ENCODE results near the gene GCNT3. TPM values are rescaled to one million over a fixed set of nuclear protein-coding genes. Genes with fewer than 3 reads are reported as not detected.
A peak's percentile ranks its signal among the peaks of the same experiment; 100 is the strongest.

Gene GCNT3, protein sequence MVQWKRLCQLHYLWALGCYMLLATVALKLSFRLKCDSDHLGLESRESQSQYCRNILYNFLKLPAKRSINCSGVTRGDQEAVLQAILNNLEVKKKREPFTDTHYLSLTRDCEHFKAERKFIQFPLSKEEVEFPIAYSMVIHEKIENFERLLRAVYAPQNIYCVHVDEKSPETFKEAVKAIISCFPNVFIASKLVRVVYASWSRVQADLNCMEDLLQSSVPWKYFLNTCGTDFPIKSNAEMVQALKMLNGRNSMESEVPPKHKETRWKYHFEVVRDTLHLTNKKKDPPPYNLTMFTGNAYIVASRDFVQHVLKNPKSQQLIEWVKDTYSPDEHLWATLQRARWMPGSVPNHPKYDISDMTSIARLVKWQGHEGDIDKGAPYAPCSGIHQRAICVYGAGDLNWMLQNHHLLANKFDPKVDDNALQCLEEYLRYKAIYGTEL
- total RNA-seq (2022) (11.6 and 15.4 TPM in 2 replicates), Bru-seq, nascent RNA (percentile 73 among the genes with signal in this experiment), BruChase-seq, experiment 1, labeled RNA remaining after a 6-hour chase (percentile 62 among the genes with signal in this experiment), BruChase-seq, experiment 2, labeled RNA remaining after a 2-hour chase (percentile 72 among the genes with signal in this experiment)
- long read RNA-seq, full-length matches to known transcripts = 23 of 25 reads
- long read RNA-seq, partial matches to known transcripts = 0 of 25 reads
- long read RNA-seq, other reads (novel, unspliced or antisense) = 2 of 25 reads

DNA sequence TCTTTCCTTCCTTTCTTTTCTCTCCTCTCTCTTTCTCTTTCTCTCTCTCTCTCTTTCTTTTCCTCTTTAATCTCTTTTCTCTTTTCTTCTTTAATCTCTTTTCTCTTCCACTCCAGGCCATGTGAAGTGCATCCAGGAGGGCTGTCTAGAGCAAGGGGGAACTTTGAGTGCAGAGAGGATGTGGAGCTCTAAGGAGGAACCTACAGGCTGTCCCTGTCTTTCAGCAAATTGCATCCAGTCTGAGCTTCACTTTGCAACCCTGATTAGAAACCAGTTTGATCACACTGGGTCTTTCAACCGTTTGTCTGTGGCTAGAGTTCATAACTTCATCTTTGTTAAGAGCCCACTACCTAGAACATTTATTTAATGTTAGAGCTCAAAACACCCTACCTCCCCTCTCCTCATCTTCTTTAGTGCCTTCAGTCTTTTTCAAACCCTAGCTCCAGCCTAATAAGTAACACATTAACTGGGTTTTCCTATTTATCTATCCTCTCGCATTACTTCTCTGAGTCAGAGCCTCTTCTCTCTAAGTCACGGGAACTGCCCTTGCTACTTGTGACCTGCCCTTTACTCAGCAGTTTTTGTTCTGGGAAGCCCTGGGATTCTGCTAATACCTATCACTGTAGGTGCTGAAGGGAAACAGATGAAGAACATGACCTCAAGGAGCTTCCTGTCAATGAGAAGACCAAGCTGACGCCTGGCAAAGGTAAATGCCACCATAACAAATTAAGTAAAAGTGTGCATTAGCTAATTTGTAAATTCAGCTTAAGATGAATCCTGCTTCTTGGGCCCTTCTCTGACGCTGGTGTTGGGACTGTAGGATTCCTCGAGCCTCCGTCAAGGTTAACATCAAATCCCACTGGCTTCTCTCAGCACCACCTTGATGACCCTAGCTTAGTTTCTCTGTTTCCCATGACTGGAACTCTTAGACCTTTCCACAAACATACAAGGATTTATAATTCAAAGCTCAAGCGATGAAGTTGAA is at the start of gene GCNT3:
Gene GCNT3 (plus strand): TSS at position 508 of the 985 bp plus-strand sequence. CDS start 6,456 bp downstream, outside the sequence.
- peaks cover 22% of the 10 kb centered on the region for H3K36me3 Mint-ChIP-seq (ENCODE audit: insufficient read depth, unreplicated experiment)
- H3K27ac Mint-ChIP-seq (ENCODE audit: unreplicated experiment) = peak within 1 kb of the TSS; percentile 98
- TF ChIP-seq, protein P1, sequence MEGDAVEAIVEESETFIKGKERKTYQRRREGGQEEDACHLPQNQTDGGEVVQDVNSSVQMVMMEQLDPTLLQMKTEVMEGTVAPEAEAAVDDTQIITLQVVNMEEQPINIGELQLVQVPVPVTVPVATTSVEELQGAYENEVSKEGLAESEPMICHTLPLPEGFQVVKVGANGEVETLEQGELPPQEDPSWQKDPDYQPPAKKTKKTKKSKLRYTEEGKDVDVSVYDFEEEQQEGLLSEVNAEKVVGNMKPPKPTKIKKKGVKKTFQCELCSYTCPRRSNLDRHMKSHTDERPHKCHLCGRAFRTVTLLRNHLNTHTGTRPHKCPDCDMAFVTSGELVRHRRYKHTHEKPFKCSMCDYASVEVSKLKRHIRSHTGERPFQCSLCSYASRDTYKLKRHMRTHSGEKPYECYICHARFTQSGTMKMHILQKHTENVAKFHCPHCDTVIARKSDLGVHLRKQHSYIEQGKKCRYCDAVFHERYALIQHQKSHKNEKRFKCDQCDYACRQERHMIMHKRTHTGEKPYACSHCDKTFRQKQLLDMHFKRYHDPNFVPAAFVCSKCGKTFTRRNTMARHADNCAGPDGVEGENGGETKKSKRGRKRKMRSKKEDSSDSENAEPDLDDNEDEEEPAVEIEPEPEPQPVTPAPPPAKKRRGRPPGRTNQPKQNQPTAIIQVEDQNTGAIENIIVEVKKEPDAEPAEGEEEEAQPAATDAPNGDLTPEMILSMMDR (IDR thresholded peaks at IDR 0.05; ENCODE audit: unreplicated experiment) = no peak
- H3K4me3 Mint-ChIP-seq (ENCODE audit: low read depth, unreplicated experiment) = peak within 1 kb of the TSS; percentile 60
- BruUV-seq (replicated peaks) = TSS peak; percentile 77
- CTCF ChIA-PET = interaction anchor here (0.6 to 2.0 kb wide), 12 partner anchors 17 to 862 kb away, joined by 3 to 29 read pairs (median 4); no protein-coding TSS in a partner anchor
- peak; percentile 65 for DNase-seq
- H3K4me1 Mint-ChIP-seq (ENCODE audit: low read depth, unreplicated experiment) = peaks cover 61% of the 10 kb centered on the region
- H3K9me3 Mint-ChIP-seq (ENCODE audit: low read depth, unreplicated experiment) = peaks cover 7% of the 10 kb centered on the region
- intact Hi-C loops (cut with micrococcal nuclease; ENCODE audit: unreplicated experiment) = loop anchor here (2.0 kb wide), 1 partner anchor 17 kb away; no protein-coding TSS in a partner anchor
- peaks cover 7% of the 10 kb centered on the region for H3K27me3 Mint-ChIP-seq (ENCODE audit: unreplicated experiment)

DNA sequence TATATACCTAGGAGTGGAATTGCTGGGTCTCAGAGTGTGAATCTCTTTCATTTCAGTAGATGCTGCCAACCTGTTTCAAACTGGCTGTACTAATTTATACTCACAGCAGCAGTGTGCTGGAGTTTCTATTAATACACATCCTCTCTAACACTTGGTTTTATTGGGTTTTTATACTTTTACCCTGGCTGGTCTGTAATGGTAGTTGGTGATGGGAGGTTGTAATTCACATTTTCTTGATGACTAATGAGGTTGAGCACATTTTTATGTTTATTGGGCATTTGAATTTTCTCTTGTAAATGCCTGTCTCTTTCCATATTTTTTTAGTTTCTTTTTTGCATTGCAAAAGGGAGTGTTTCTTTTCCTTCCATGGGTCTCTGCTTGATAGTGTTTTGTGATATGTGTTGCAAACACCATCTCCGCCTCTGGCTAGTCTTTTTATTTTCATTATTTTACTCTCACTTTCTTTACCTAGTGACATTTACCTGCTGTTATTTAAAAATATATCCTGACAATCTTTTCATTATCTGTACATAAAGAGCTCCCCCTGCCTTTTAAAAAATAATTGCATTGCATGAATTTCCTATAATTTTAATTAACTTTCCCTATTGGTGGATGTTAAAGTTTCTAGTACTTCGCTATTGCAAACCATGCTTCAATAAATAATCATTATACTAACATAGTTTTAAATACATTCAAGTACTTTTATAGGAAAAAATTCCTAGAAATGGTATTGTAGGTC is 49.0 kb upstream of the GCNT3 start:
- intact Hi-C loops (cut with micrococcal nuclease; ENCODE audit: unreplicated experiment) = no loop called here
- H3K4me3 Mint-ChIP-seq (ENCODE audit: low read depth, unreplicated experiment) = no peak overlapping the region
- CTCF ChIA-PET = interaction anchor here (1.0 kb wide), 2 partner anchors 26 to 29 kb away, joined by 3 to 4 read pairs; no protein-coding TSS in a partner anchor

DNA sequence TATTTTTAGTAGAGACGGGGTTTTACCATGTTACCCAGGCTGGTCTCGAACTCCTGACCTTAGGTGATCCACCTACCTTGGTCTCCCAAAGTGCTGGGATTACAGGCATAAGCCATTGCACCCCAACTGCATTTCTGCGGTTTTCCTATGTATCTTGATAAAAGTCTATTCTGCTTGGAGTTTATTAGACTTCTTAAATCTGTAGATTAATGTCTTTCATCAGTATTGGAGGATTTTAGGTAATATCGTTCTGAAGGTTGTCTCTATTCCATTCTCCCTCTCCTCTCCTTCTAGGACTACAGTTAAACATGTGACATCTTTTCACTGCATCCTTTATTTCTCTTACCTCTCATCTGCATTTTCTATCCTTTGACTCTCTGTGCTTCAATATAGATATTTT is 46.3 kb upstream of the GCNT3 start:
- no peaks in the 10 kb centered on the region for H3K27me3 Mint-ChIP-seq (ENCODE audit: unreplicated experiment)
- no peaks in the 10 kb centered on the region for H3K9me3 Mint-ChIP-seq (ENCODE audit: low read depth, unreplicated experiment)
- no TSS peak for BruUV-seq (replicated peaks)
- intact Hi-C loops (cut with micrococcal nuclease; ENCODE audit: unreplicated experiment) = no loop called here
- peaks cover 27% of the 10 kb centered on the region for H3K4me1 Mint-ChIP-seq (ENCODE audit: low read depth, unreplicated experiment)
- no peak overlapping the region for H3K4me3 Mint-ChIP-seq (ENCODE audit: low read depth, unreplicated experiment)
- CTCF ChIA-PET = no interaction called here
- no peak overlapping the region for H3K27ac Mint-ChIP-seq (ENCODE audit: unreplicated experiment)
- H3K36me3 Mint-ChIP-seq (ENCODE audit: insufficient read depth, unreplicated experiment) = no peaks in the 10 kb centered on the region
- TF ChIP-seq, protein P1 (IDR thresholded peaks at IDR 0.05; ENCODE audit: unreplicated experiment) = no peak
- DNase-seq = no peak

More for the DNA sequence above, 49.0 kb upstream of the GCNT3 start:
- no peaks in the 10 kb centered on the region for H3K36me3 Mint-ChIP-seq (ENCODE audit: insufficient read depth, unreplicated experiment)
- no peak for DNase-seq
- no peak overlapping the region for H3K27ac Mint-ChIP-seq (ENCODE audit: unreplicated experiment)
- no TSS peak for BruUV-seq (replicated peaks)
- no peaks in the 10 kb centered on the region for H3K9me3 Mint-ChIP-seq (ENCODE audit: low read depth, unreplicated experiment)
- peaks cover 6% of the 10 kb centered on the region for H3K4me1 Mint-ChIP-seq (ENCODE audit: low read depth, unreplicated experiment)
- TF ChIP-seq, protein P1 (IDR thresholded peaks at IDR 0.05; ENCODE audit: unreplicated experiment) = no peak
- no peaks in the 10 kb centered on the region for H3K27me3 Mint-ChIP-seq (ENCODE audit: unreplicated experiment)

All from Calu3 (cell line).